Heart left ventricle (tissue), 16 donors: ENCODE results near the gene MAGI2. TPM values are rescaled to one million over a fixed set of nuclear protein-coding genes. Genes with fewer than 3 reads are reported as not detected.

Experiments used
- ATAC-seq, 4 donors: fragments of 200-7000 bp; cut with Tn5 transposase; one replicate each; pipeline ENCODE4 v1.9.1; 2020 to 2022; ENCODE audit warnings: moderate library complexity in 4 of 4, mild to moderate bottlenecking in 3 of 4, moderate number of reproducible peaks in 1 of 4
- DNase-seq, 5 donors: peaks; one replicate each; pipeline ENCODE4 v3.0.0-alpha.2; 2020
- H3K27ac ChIP-seq, 12 donors: fragments of 200-600 bp; sonication (generic) in 4 of 12; one replicate each; pipeline versions ENCODE4 v1.5.0 to v1.8.0; 2016 to 2022; ENCODE audit warnings: mild to moderate bottlenecking in 2 of 12
- H3K27me3 ChIP-seq, 9 donors: fragments of 200-600 bp; sonication (generic) in 2 of 9; one replicate each; pipeline versions ENCODE4 v1.5.1 to v1.8.0; 2016 to 2022; ENCODE audit warnings: mild to moderate bottlenecking in 3 of 9
- H3K36me3 ChIP-seq, 9 donors: fragments of 200-600 bp; sonication (generic) in 2 of 9; one replicate each; pipeline versions ENCODE4 v1.5.0 to v1.8.0; 2018 to 2022; ENCODE audit warnings: mild to moderate bottlenecking in 2 of 9
- H3K4me1 ChIP-seq, 12 donors: fragments of 200-600 bp; sonication (generic) in 4 of 12; one replicate each; pipeline versions ENCODE4 v1.5.0 to v1.8.0; 2016 to 2022; ENCODE audit warnings: mild to moderate bottlenecking in 3 of 12
- H3K4me3 ChIP-seq, 12 donors: fragments of 200-600 bp; sonication (generic) in 4 of 12; one replicate each; pipeline versions ENCODE4 v1.5.0 to v1.8.0; 2017 to 2022; ENCODE audit warnings: mild to moderate bottlenecking in 9 of 12, moderate library complexity in 4 of 12
- H3K9me3 ChIP-seq, 12 donors: fragments of 200-600 bp; sonication (generic) in 4 of 12; one replicate each; pipeline versions ENCODE4 v1.5.0 to v1.8.0; 2016 to 2022; ENCODE audit warnings: mild to moderate bottlenecking in 1 of 12
- CTCF ChIP-seq, 12 donors: fragments of 200-600 bp; sonication (generic) in 4 of 12; IDR thresholded peaks; one replicate each; pipeline versions ENCODE4 v1.5.0 to v1.8.0; 2018 to 2022; ENCODE audit warnings: antibody characterized with exemption in 12 of 12, mild to moderate bottlenecking in 5 of 12
- POLR2A ChIP-seq, 2 donors: fragments of 450-650 bp; IDR thresholded peaks; one replicate each; pipeline ENCODE4 v1.6.1; 2017; ENCODE audit warnings: antibody characterized with exemption in 2 of 2, mild to moderate bottlenecking in 2 of 2, moderate library complexity in 2 of 2
- WGBS, 4 donors: extraction: QIAGEN DNeasy Blood & Tissue Kit in 2 of 4; methylation state at CpG; one replicate each; pipeline versions ENCODE4 v1.1.5 to v1.1.7; 2013 to 2018; 5-methylcytosine and 5-hydroxymethylcytosine counted together
- intact Hi-C, 10 donors: fragments of 100-400 bp; cut with DNase I; formaldehyde crosslinking; loops; one replicate each; pipeline versions ENCODE4 v1.11.1 to v1.14.2; 2022
- polyA plus RNA-seq, 2 donors: library from polyadenylated mRNA; stranded (reverse); fragments of 200-250 nt; gene quantifications; one replicate each; pipeline ENCODE4 v1.2.3, GENCODE V29; 2013
- total RNA-seq, 9 donors: library from RNA; depleted of rRNA in 2 of 9; stranded (reverse); fragments of >200 nt in 2 of 9; fragmentation: NEBNext Ultra II Directional in 3 of 9; extraction: Animal tissue kit (Norgen Biotek cat#: 25700) in 3 of 9; gene quantifications; one replicate each; pipeline versions ENCODE4 v1.1.0 to v1.2.4, GENCODE V29; 2016 to 2023
- donor health status: ischemic (EF 13 %, LVEDD 7.1; RV severe dilation, severe dysfunction).
- donor health status: healthy with polysubstance abuse.
- donor health status: DM: no; HTN: yes; CAD: no.
- donor health status: DM: no; HTN: no; CAD: no.
- donor health status: ischemic (EF 25% LVEDD 6.9; RV normal size, moderate dysfunction).
- donor health status: ischemic (EF 25% LVEDD 5.7; RV mildly dilated, moderate dysfunction).
- donor health status: healthy.
- donor health status: DM: yes; HTN: yes; CAD: no.
- donor health status: ischemic (EF 35%, LVEDD 5.7; RV mildly dilated, moderate dysfunction).
- donor health status: nonischemic (EF 11% LVEDD 7.7; RV severe dilation, severe dysfunction).
- donor health status: DM: yes; HTN: yes; CAD: no.
- donor health status: PGD.
- donor health status: ischemic (EF 29% LVEDD 5.4; RV normal size, mild dysfunction).
- donor health status: nonischemic (EF 23%, LVEDD 6.1; RV moderate dilation, normal function).

MAGI2 gene
- total and polyA plus RNA-seq, 11 donors: 1.1 to 6.8 (median 3.8) TPM

- H3K36me3 ChIP-seq: no peaks in the 10 kb centered on the region
- intact Hi-C loops: loop anchor here in 4 of 10 donors (5.0 to 10.0 kb wide), 5 partner anchors 200 to 1155 kb away; no protein-coding TSS in a partner anchor
- DNase-seq (no peak), ATAC-seq (no peak)
- H3K27me3 ChIP-seq: peaks cover 0 to 7% (median 0%) of the 10 kb centered on the region in 9 donors
- H3K4me3 ChIP-seq: no peak overlapping the region
- H3K27ac ChIP-seq: no peak overlapping the region
- H3K4me1 ChIP-seq: peaks cover 0 to 27% (median 15%) of the 10 kb centered on the region in 12 donors
- H3K9me3 ChIP-seq: no peaks in the 10 kb centered on the region
- TF ChIP-seq CTCF (IDR thresholded peaks at IDR 0.05) (no peak), POLR2A (IDR thresholded peaks at IDR 0.05) (no peak)
- 90 to 100% (median 97%) methylated on average over 1 of the region's 1 CpG for WGBS, 4 donors
These were observed 1431.3 kb downstream of the MAGI2 start for GRCh38 chr7:78022165-78022564.

- DNase-seq: no peak
- ATAC-seq: no peak
- Histone ChIP-seq H3K27ac (peak overlapping the region in 7 of 12 donors; percentile 94 to 98 (median 96)), H3K4me1 (peaks cover 0 to 36% (median 19%) of the 10 kb centered on the region in 12 donors), H3K9me3 (no peaks in the 10 kb centered on the region), H3K4me3 (no peak overlapping the region), H3K36me3 (no peaks in the 10 kb centered on the region), H3K27me3 (peaks cover 0 to 7% (median 0%) of the 10 kb centered on the region in 9 donors)
- peak in 1 of 12 donors; percentile 14 for TF ChIP-seq CTCF (IDR thresholded peaks at IDR 0.05)
- TF ChIP-seq POLR2A (IDR thresholded peaks at IDR 0.05): no peak
- intact Hi-C loops: loop anchor here in 4 of 10 donors (5.0 to 10.0 kb wide), 5 partner anchors 201 to 1156 kb away; no protein-coding TSS in a partner anchor
These were observed 1432.6 kb downstream of the MAGI2 start for GRCh38 chr7:78020874-78021249.

GRCh38 chr7:78020136-78020873 is 1433.2 kb downstream of the MAGI2 start:
- WGBS, 4 donors: 1 to 9% (median 3%) methylated on average over 12 to 25 of the region's 25 CpGs
- peaks cover 0 to 7% (median 0%) of the 10 kb centered on the region in 9 donors for H3K27me3 ChIP-seq
- H3K9me3 ChIP-seq: no peaks in the 10 kb centered on the region
- no peaks in the 10 kb centered on the region for H3K36me3 ChIP-seq
- TF ChIP-seq CTCF (IDR thresholded peaks at IDR 0.05): peak; percentile 61 to 95 (median 80)
- no peak for TF ChIP-seq POLR2A (IDR thresholded peaks at IDR 0.05)
- intact Hi-C loops: loop anchor here in 4 of 10 donors (5.0 to 10.0 kb wide), 5 partner anchors 202 to 1157 kb away; no protein-coding TSS in a partner anchor
- H3K27ac ChIP-seq: peak overlapping the region; percentile 81 to 98 (median 95)
- ATAC-seq: peak; percentile 66 to 84 (median 76)
- peak in 4 of 5 donors; percentile 41 to 69 (median 56) for DNase-seq
- H3K4me1 ChIP-seq: peaks cover 0 to 42% (median 21%) of the 10 kb centered on the region in 12 donors
- H3K4me3 ChIP-seq: peak overlapping the region; percentile 32 to 71 (median 56)

- peaks cover 0 to 42% (median 21%) of the 10 kb centered on the region in 12 donors for H3K4me1 ChIP-seq
- H3K27ac ChIP-seq: peak overlapping the region; percentile 85 to 98 (median 95)
- H3K27me3 ChIP-seq: peaks cover 0 to 7% (median 0%) of the 10 kb centered on the region in 9 donors
- DNase-seq (peak; percentile 93 to 96 (median 94)), ATAC-seq (peak; percentile 95 to 99 (median 98))
- H3K36me3 ChIP-seq: no peaks in the 10 kb centered on the region
- H3K9me3 ChIP-seq: no peaks in the 10 kb centered on the region
- TF ChIP-seq POLR2A (IDR thresholded peaks at IDR 0.05) (peak; percentile 9 to 75), CTCF (IDR thresholded peaks at IDR 0.05) (peak in 8 of 12 donors; percentile 5 to 47 (median 18))
- H3K4me3 ChIP-seq: peak overlapping the region; percentile 32 to 71 (median 56)
- WGBS, 4 donors: 0% methylated on average over 11 to 88 of the region's 88 CpGs
- intact Hi-C loops: loop anchor here in 4 of 10 donors (1.0 to 10.0 kb wide), 8 partner anchors 21 to 1158 kb away; partner anchors contain the start of genes PHTF2 (in 1 of the 4) and TMEM60 (in 1 of the 4)
These were observed 1433.9 kb downstream of the MAGI2 start for GRCh38 chr7:78019447-78020135.
